ENCODE measurements around the gene GJA4. TPM values are rescaled to one million over a fixed set of nuclear protein-coding genes. Genes with fewer than 3 reads are reported as not detected.

Gene GJA4
- polyA plus RNA-seq, 2 donors = 0.77 to 2.6 TPM

DNA sequence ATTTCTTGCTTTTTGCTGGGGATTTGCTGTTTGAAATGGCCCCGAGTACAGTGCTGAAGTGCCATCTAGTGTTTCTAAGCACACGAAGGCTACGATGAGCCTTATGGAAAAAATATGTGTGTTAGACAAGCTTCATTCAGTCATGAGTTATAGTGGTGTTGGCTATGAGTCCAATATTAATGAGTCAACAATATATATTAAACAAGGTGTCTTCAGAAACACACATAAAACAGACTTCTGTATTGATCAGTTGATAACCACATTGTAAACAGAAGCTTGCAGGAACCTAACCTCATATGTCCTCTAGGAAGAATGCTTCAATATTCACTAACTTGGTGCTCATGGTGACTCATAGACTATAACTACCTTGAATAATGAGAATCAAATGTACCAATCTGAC lies 39.6 kb upstream of the GJA4 start:
- Histone ChIP-seq H3K9me3 (ENCODE audit: control insufficient read depth in 2 of 2, insufficient read depth in 1 of 2, low read depth in 1 of 2, low read length in 1 of 2) (no peaks in the 10 kb centered on the region), H3K4me1 (ENCODE audit: control insufficient read depth in 2 of 2, insufficient read depth in 2 of 2, low read length in 1 of 2) (peaks cover 0 to 14% of the 10 kb centered on the region in 2 donors), H3K36me3 (ENCODE audit: control insufficient read depth in 2 of 2, insufficient read depth in 2 of 2, low read length in 1 of 2) (peaks cover 0 to 9% of the 10 kb centered on the region in 2 donors), H3K27me3 (ENCODE audit: control insufficient read depth in 1 of 2, insufficient read depth in 2 of 2, low read length in 2 of 2) (no peaks in the 10 kb centered on the region), H3K27ac (ENCODE audit: low read depth in 2 of 2, low read length in 1 of 2) (no peak overlapping the region), H3K4me3 (ENCODE audit: low read depth in 1 of 2, low read length in 2 of 2) (no peak overlapping the region)
- 71 to 85% methylated on average over 3 of the region's 3 CpGs for WGBS, 2 donors

DNA sequence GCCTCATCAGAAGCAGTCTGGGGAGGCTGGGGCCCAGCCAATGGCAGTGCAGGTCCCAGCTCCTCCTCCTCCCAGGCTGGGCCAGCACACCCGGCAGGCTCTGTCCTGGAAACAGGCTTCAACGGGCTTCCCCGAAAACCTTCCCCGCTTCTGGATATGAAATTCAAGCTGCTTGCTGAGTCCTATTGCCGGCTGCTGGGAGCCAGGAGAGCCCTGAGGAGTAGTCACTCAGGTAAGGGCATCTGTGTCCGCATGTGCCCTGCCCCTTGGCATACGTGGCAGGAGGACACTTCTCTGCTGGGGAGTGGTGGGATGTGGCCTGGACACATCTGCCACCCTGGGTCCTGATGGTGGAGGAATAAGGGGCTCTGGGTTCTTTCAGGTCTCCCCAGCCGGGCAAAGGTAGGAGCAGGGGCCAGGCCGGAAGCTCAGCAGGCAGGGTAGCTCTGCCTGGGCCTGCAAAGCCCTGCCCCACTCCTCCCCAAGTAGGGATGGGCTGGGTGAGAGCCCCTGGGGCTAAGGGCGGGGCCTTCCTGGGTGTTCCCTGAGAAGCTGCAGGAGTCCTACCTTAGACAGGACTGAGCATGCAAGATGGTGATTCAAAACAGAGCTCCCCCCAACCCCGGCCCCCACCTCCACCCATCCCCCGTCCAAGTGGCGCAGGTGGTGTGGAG lies 37.7 kb upstream of the GJA4 start, which contains the start of gene GJB5:
TSS of gene GJB5 (plus strand) at position 84 of the 674 bp plus-strand sequence. CDS start 2,284 bp downstream, outside the sequence.
- peaks cover 0 to 31% of the 10 kb centered on the region in 2 donors for H3K4me1 ChIP-seq (ENCODE audit: control insufficient read depth in 2 of 2, insufficient read depth in 2 of 2, low read length in 1 of 2)
- peaks cover 0 to 9% of the 10 kb centered on the region in 2 donors for H3K36me3 ChIP-seq (ENCODE audit: control insufficient read depth in 2 of 2, insufficient read depth in 2 of 2, low read length in 1 of 2)
- WGBS, 2 donors = 44 to 56% methylated on average over 13 of the region's 13 CpGs
- H3K27ac ChIP-seq (ENCODE audit: low read depth in 2 of 2, low read length in 1 of 2) = peak within 1 kb of the TSS; percentile 96 to 98
- H3K4me3 ChIP-seq (ENCODE audit: low read depth in 1 of 2, low read length in 2 of 2) = peak within 1 kb of the TSS; percentile 50 to 51
- H3K9me3 ChIP-seq (ENCODE audit: control insufficient read depth in 2 of 2, insufficient read depth in 1 of 2, low read depth in 1 of 2, low read length in 1 of 2) = no peaks in the 10 kb centered on the region
- H3K27me3 ChIP-seq (ENCODE audit: control insufficient read depth in 1 of 2, insufficient read depth in 2 of 2, low read length in 2 of 2) = no peaks in the 10 kb centered on the region

DNA sequence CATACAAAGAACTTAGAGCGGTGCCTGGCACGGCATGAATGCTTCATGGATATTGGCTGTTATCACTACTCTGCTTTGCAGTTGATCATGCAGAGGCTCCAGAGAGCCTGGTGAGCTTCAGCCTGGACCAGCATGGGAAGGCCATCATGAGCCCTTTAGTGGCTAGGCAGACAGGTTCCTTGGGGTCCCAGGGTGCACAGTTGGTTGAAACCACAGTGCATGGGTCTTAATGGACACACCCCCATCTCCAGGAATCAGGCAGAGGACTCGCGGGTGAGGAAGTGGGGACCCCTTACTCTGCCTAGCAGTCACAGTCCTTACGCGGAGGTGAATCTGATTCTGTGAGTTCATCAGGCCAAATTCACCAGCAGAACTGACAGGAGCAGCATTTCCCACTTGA lies 36.8 kb upstream of the GJA4 start:
- H3K36me3 ChIP-seq (ENCODE audit: control insufficient read depth in 2 of 2, insufficient read depth in 2 of 2, low read length in 1 of 2) = peaks cover 0 to 9% of the 10 kb centered on the region in 2 donors
- no peaks in the 10 kb centered on the region for H3K27me3 ChIP-seq (ENCODE audit: control insufficient read depth in 1 of 2, insufficient read depth in 2 of 2, low read length in 2 of 2)
- peaks cover 0 to under 1% of the 10 kb centered on the region in 2 donors for H3K9me3 ChIP-seq (ENCODE audit: control insufficient read depth in 2 of 2, insufficient read depth in 1 of 2, low read depth in 1 of 2, low read length in 1 of 2)
- H3K4me3 ChIP-seq (ENCODE audit: low read depth in 1 of 2, low read length in 2 of 2) = peak overlapping the region; percentile 50 to 51
- 65 to 77% methylated on average over 6 of the region's 6 CpGs for WGBS, 2 donors
- H3K4me1 ChIP-seq (ENCODE audit: control insufficient read depth in 2 of 2, insufficient read depth in 2 of 2, low read length in 1 of 2) = peaks cover 0 to 31% of the 10 kb centered on the region in 2 donors
- peak overlapping the region; percentile 95 to 96 for H3K27ac ChIP-seq (ENCODE audit: low read depth in 2 of 2, low read length in 1 of 2)

DNA sequence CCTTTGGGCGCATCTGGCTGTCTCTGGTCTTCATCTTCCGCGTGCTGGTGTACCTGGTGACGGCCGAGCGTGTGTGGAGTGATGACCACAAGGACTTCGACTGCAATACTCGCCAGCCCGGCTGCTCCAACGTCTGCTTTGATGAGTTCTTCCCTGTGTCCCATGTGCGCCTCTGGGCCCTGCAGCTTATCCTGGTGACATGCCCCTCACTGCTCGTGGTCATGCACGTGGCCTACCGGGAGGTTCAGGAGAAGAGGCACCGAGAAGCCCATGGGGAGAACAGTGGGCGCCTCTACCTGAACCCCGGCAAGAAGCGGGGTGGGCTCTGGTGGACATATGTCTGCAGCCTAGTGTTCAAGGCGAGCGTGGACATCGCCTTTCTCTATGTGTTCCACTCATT lies 35.4 kb upstream of the GJA4 start:
- Histone ChIP-seq H3K4me3 (ENCODE audit: low read depth in 1 of 2, low read length in 2 of 2) (no peak overlapping the region), H3K4me1 (ENCODE audit: control insufficient read depth in 2 of 2, insufficient read depth in 2 of 2, low read length in 1 of 2) (peaks cover 0 to 31% of the 10 kb centered on the region in 2 donors), H3K9me3 (ENCODE audit: control insufficient read depth in 2 of 2, insufficient read depth in 1 of 2, low read depth in 1 of 2, low read length in 1 of 2) (peaks cover 0 to 4% of the 10 kb centered on the region in 2 donors), H3K27me3 (ENCODE audit: control insufficient read depth in 1 of 2, insufficient read depth in 2 of 2, low read length in 2 of 2) (no peaks in the 10 kb centered on the region), H3K27ac (ENCODE audit: low read depth in 2 of 2, low read length in 1 of 2) (no peak overlapping the region), H3K36me3 (ENCODE audit: control insufficient read depth in 2 of 2, insufficient read depth in 2 of 2, low read length in 1 of 2) (peaks cover 0 to 9% of the 10 kb centered on the region in 2 donors)
- WGBS, 2 donors = 94 to 95% methylated on average over 21 of the region's 21 CpGs

DNA sequence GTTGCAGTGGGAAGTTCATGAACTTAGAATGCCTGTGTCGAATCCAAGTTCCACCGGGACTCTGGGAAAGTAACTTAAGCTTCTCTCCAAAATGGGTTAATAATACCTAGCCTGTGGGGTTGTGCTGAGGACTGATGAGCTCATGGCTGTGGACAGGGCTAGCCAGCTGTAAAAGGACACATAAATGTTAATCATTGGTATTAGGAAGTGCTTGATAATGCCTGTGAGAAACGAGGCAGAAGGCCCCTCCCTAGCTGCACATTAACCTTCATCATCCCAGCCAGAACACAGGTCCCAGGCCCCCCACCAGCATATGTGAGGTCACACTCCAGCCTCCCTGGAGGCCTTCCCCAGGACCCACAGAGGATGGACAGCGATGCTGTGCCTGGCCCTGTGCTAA lies 34.0 kb upstream of the GJA4 start:
- Histone ChIP-seq H3K4me1 (ENCODE audit: control insufficient read depth in 2 of 2, insufficient read depth in 2 of 2, low read length in 1 of 2) (peaks cover 0 to 39% of the 10 kb centered on the region in 2 donors), H3K36me3 (ENCODE audit: control insufficient read depth in 2 of 2, insufficient read depth in 2 of 2, low read length in 1 of 2) (peaks cover 0 to 9% of the 10 kb centered on the region in 2 donors), H3K27me3 (ENCODE audit: control insufficient read depth in 1 of 2, insufficient read depth in 2 of 2, low read length in 2 of 2) (no peaks in the 10 kb centered on the region), H3K9me3 (ENCODE audit: control insufficient read depth in 2 of 2, insufficient read depth in 1 of 2, low read depth in 1 of 2, low read length in 1 of 2) (peaks cover 0 to 4% of the 10 kb centered on the region in 2 donors), H3K27ac (ENCODE audit: low read depth in 2 of 2, low read length in 1 of 2) (peak overlapping the region; percentile 49 to 71), H3K4me3 (ENCODE audit: low read depth in 1 of 2, low read length in 2 of 2) (no peak overlapping the region)
- WGBS, 2 donors = 50 to 55% methylated on average over 4 of the region's 4 CpGs

DNA sequence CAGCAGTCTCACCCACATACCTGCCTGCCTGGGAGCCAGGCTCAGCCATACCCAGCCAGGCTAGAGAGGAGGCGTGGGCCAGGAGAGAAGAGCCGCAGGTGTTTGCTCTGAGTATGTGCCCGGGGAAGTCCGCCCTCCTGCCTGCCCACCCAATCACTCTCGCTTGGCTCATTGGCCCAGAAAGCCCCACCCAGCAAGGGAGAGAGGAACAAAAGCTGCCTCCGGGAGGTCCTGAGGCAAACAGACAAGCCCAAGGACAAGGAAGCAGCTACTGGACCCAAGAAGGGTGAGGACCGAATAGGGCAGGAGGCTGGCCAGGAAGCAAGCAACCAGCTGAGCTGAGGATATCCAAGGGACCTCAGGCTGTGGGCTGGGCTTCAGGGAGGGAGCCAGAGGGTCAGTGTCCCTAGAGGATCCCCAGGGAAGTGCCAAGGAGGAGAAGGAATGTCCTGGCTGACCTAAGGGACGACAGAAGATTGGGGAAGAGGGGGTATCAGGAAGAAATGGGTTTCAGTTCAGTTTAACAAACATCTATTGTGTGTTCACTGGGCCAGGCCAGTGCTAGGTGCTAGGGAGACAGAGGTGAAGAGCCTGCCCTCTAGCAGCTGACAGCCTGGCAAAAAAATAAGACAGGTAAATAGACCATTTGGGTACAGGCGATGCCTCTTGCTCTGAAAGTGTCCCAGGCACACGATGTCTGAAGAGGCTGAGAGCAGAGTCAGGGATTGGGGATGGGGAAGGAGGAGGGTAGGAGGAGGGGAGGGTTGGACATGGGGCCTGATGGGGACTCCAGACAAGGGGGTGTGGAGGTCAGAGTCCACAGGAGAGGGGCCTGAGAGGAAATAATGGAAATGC lies 33.1 kb upstream of the GJA4 start, which contains the start of gene GJB4:
TSS of gene GJB4 (plus strand) at position 238 of the 855 bp plus-strand sequence. CDS start 1,515 bp downstream, outside the sequence.
- no peak within 1 kb of the TSS for H3K4me3 ChIP-seq (ENCODE audit: low read depth in 1 of 2, low read length in 2 of 2)
- no peaks in the 10 kb centered on the region for H3K27me3 ChIP-seq (ENCODE audit: control insufficient read depth in 1 of 2, insufficient read depth in 2 of 2, low read length in 2 of 2)
- H3K9me3 ChIP-seq (ENCODE audit: control insufficient read depth in 2 of 2, insufficient read depth in 1 of 2, low read depth in 1 of 2, low read length in 1 of 2) = peaks cover 0 to 4% of the 10 kb centered on the region in 2 donors
- H3K27ac ChIP-seq (ENCODE audit: low read depth in 2 of 2, low read length in 1 of 2) = peak within 1 kb of the TSS; percentile 49 to 71
- peaks cover 0 to 9% of the 10 kb centered on the region in 2 donors for H3K36me3 ChIP-seq (ENCODE audit: control insufficient read depth in 2 of 2, insufficient read depth in 2 of 2, low read length in 1 of 2)
- H3K4me1 ChIP-seq (ENCODE audit: control insufficient read depth in 2 of 2, insufficient read depth in 2 of 2, low read length in 1 of 2) = peaks cover 0 to 44% of the 10 kb centered on the region in 2 donors
- 44 to 48% methylated on average over 10 of the region's 10 CpGs for WGBS, 2 donors

DNA sequence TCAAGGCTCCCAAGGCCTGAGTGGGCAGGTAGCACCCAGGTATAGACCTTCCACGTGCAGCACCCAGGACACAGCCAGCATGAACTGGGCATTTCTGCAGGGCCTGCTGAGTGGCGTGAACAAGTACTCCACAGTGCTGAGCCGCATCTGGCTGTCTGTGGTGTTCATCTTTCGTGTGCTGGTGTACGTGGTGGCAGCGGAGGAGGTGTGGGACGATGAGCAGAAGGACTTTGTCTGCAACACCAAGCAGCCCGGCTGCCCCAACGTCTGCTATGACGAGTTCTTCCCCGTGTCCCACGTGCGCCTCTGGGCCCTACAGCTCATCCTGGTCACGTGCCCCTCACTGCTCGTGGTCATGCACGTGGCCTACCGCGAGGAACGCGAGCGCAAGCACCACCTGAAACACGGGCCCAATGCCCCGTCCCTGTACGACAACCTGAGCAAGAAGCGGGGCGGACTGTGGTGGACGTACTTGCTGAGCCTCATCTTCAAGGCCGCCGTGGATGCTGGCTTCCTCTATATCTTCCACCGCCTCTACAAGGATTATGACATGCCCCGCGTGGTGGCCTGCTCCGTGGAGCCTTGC lies 31.5 kb upstream of the GJA4 start:
- peaks cover 0 to 44% of the 10 kb centered on the region in 2 donors for H3K4me1 ChIP-seq (ENCODE audit: control insufficient read depth in 2 of 2, insufficient read depth in 2 of 2, low read length in 1 of 2)
- 95% methylated on average over 33 of the region's 33 CpGs for WGBS, 2 donors

DNA sequence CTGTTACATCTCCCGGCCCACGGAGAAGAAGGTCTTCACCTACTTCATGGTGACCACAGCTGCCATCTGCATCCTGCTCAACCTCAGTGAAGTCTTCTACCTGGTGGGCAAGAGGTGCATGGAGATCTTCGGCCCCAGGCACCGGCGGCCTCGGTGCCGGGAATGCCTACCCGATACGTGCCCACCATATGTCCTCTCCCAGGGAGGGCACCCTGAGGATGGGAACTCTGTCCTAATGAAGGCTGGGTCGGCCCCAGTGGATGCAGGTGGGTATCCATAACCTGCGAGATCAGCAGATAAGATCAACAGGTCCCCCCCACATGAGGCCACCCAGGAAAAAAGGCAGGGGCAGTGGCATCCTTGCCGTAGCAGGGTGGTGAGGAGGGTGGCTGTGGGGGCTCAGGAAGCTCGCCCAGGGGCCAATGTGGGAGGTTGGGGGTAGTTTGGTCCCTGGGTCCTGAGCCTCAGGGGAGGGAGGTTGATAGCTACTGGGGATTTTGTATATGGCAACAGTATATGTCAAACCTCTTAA lies 31.0 kb upstream of the GJA4 start:
- peaks cover 0 to 9% of the 10 kb centered on the region in 2 donors for H3K36me3 ChIP-seq (ENCODE audit: control insufficient read depth in 2 of 2, insufficient read depth in 2 of 2, low read length in 1 of 2)
- no peak overlapping the region for H3K27ac ChIP-seq (ENCODE audit: low read depth in 2 of 2, low read length in 1 of 2)
- H3K4me1 ChIP-seq (ENCODE audit: control insufficient read depth in 2 of 2, insufficient read depth in 2 of 2, low read length in 1 of 2) = peaks cover 0 to 40% of the 10 kb centered on the region in 2 donors
- no peaks in the 10 kb centered on the region for H3K27me3 ChIP-seq (ENCODE audit: control insufficient read depth in 1 of 2, insufficient read depth in 2 of 2, low read length in 2 of 2)
- H3K4me3 ChIP-seq (ENCODE audit: low read depth in 1 of 2, low read length in 2 of 2) = no peak overlapping the region
- WGBS, 2 donors = 89 to 91% methylated on average over 13 of the region's 13 CpGs
- peaks cover 0 to 4% of the 10 kb centered on the region in 2 donors for H3K9me3 ChIP-seq (ENCODE audit: control insufficient read depth in 2 of 2, insufficient read depth in 1 of 2, low read depth in 1 of 2, low read length in 1 of 2)

More for the DNA sequence above, 31.5 kb upstream of the GJA4 start:
- H3K4me3 ChIP-seq (ENCODE audit: low read depth in 1 of 2, low read length in 2 of 2) = no peak overlapping the region
- H3K27me3 ChIP-seq (ENCODE audit: control insufficient read depth in 1 of 2, insufficient read depth in 2 of 2, low read length in 2 of 2) = no peaks in the 10 kb centered on the region
- H3K36me3 ChIP-seq (ENCODE audit: control insufficient read depth in 2 of 2, insufficient read depth in 2 of 2, low read length in 1 of 2) = peaks cover 0 to 9% of the 10 kb centered on the region in 2 donors
- no peak overlapping the region for H3K27ac ChIP-seq (ENCODE audit: low read depth in 2 of 2, low read length in 1 of 2)
- H3K9me3 ChIP-seq (ENCODE audit: control insufficient read depth in 2 of 2, insufficient read depth in 1 of 2, low read depth in 1 of 2, low read length in 1 of 2) = peaks cover 0 to 4% of the 10 kb centered on the region in 2 donors

Measured in esophagus (tissue), 2 donors.